ENCODE results near the gene KAZN.

GRCh38 chr1:14820295-14821085 is 222.0 kb downstream of the KAZN start:
- TF ChIP-seq, protein P1, sequence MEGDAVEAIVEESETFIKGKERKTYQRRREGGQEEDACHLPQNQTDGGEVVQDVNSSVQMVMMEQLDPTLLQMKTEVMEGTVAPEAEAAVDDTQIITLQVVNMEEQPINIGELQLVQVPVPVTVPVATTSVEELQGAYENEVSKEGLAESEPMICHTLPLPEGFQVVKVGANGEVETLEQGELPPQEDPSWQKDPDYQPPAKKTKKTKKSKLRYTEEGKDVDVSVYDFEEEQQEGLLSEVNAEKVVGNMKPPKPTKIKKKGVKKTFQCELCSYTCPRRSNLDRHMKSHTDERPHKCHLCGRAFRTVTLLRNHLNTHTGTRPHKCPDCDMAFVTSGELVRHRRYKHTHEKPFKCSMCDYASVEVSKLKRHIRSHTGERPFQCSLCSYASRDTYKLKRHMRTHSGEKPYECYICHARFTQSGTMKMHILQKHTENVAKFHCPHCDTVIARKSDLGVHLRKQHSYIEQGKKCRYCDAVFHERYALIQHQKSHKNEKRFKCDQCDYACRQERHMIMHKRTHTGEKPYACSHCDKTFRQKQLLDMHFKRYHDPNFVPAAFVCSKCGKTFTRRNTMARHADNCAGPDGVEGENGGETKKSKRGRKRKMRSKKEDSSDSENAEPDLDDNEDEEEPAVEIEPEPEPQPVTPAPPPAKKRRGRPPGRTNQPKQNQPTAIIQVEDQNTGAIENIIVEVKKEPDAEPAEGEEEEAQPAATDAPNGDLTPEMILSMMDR (conservative IDR thresholded peaks at IDR 0.05 in 1 of 2, IDR thresholded peaks at IDR 0.05 in 1 of 2; ENCODE audit: low read depth in 1 of 2, low read length in 2 of 2), result no peak
- TF ChIP-seq EZH2 (IDR thresholded peaks at IDR 0.05; ENCODE audit: low read length, missing control alignments), result no peak

All from fibroblast of lung (primary cell).